Testis (tissue), 2 donors: ENCODE data around the gene NAPEPLD.

ENCODE experiments used
- POLR2A ChIP-seq: fragments of 450-650 bp; IDR thresholded peaks from one replicate; pipeline ENCODE4 v1.6.1; 2017; ENCODE audit warnings: antibody characterized with exemption, mild to moderate bottlenecking, moderate library complexity
- TF ChIP-seq, protein P1 (sequence below), 3 experiments: fragments of 450-650 bp in 2 of 3; fragments of 200-600 bp in 1 of 3; sonication (generic) in 1 of 3; IDR thresholded peaks; one replicate each; pipeline ENCODE4 v1.5.1; 2016 to 2019; ENCODE audit warnings: antibody characterized with exemption in 3 of 3, mild to moderate bottlenecking in 2 of 3, moderate library complexity in 1 of 3

DNA sequence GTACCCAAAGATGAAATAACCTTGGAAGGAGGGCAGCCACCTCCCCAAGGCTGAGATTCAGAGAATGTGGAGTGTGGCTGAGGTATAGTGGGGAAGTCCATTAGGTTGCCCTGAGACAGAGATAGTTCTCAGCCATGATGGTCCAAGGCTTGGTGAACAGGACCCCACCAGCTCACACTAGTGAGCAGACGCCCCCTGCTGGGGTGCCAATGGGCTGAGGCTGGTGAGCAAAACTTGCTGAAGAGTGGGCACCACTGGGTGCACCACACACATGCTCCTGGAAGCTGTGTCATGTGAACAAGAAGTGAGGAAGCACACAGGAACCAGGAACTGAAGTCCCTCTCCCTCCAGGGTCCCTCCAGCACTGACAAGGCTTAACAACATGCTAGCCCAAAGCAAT is 83.2 kb downstream of the NAPEPLD start:
- TF ChIP-seq, protein P1, sequence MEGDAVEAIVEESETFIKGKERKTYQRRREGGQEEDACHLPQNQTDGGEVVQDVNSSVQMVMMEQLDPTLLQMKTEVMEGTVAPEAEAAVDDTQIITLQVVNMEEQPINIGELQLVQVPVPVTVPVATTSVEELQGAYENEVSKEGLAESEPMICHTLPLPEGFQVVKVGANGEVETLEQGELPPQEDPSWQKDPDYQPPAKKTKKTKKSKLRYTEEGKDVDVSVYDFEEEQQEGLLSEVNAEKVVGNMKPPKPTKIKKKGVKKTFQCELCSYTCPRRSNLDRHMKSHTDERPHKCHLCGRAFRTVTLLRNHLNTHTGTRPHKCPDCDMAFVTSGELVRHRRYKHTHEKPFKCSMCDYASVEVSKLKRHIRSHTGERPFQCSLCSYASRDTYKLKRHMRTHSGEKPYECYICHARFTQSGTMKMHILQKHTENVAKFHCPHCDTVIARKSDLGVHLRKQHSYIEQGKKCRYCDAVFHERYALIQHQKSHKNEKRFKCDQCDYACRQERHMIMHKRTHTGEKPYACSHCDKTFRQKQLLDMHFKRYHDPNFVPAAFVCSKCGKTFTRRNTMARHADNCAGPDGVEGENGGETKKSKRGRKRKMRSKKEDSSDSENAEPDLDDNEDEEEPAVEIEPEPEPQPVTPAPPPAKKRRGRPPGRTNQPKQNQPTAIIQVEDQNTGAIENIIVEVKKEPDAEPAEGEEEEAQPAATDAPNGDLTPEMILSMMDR (IDR thresholded peaks at IDR 0.05), result no peak
- no peak for TF ChIP-seq POLR2A
